Fibroblast of mammary gland (primary cell): Measurements from ENCODE around the gene ANKRD40CL.

Source experiments
- DNase-seq: peaks from one replicate; pipeline ENCODE4 v3.0.0-alpha.2; 2010; ENCODE audit warnings: low read depth
- H3K4me3 ChIP-seq: 2 replicates; pipeline ENCODE4 v1.5.1; 2011; ENCODE audit warnings: low read depth, mild to moderate bottlenecking, low read length, moderate library complexity; ENCODE audit not compliant: control insufficient read depth
- TF ChIP-seq, protein P1 (sequence below): conservative IDR thresholded peaks from 2 replicates; pipeline ENCODE4 v1.5.1; 2011; ENCODE audit warnings: low read depth, low read length, inconsistent platforms; ENCODE audit not compliant: control insufficient read depth, insufficient read depth

Gene ANKRD40CL

DNA sequence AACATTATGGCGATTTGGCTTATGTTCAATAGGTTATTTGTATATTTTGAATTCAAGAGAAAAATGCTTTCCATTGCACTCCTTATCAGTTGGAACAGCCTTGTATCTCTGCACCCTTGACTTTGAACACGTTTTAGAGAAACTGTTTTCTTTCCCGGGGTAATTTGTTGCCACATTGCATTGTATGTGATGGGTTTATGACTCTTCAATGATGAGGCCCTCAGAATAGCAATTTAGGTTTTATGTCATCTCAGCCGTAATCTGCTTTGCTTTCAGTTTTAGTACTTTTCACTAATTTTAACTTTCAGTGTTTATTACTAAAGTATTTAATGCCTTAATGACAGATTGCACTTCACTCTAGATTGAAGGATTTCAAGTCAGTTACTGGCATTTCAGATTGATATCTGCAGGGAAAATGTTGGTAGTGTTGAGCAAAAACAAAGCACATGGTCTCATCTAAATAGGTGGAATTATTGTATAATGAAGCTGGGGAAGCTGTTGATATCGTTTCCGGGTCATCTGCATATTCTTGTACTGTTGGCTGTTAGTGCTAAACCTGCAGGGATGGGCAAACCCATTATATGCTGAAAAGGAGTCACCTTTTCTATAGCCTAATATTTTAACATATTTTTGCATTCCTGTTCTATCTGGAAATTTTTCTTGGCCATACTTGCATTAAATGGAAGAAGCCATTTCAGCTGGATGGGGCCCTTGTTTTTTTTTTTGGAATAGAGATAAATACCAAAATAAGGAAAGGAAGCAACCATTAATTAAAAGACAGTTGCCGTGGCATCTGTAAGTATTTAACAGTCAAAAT, 45.9 kb downstream of the ANKRD40CL start:
- TF ChIP-seq, protein P1, sequence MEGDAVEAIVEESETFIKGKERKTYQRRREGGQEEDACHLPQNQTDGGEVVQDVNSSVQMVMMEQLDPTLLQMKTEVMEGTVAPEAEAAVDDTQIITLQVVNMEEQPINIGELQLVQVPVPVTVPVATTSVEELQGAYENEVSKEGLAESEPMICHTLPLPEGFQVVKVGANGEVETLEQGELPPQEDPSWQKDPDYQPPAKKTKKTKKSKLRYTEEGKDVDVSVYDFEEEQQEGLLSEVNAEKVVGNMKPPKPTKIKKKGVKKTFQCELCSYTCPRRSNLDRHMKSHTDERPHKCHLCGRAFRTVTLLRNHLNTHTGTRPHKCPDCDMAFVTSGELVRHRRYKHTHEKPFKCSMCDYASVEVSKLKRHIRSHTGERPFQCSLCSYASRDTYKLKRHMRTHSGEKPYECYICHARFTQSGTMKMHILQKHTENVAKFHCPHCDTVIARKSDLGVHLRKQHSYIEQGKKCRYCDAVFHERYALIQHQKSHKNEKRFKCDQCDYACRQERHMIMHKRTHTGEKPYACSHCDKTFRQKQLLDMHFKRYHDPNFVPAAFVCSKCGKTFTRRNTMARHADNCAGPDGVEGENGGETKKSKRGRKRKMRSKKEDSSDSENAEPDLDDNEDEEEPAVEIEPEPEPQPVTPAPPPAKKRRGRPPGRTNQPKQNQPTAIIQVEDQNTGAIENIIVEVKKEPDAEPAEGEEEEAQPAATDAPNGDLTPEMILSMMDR, result no peak
- peak; percentile 33 for DNase-seq
- peak overlapping the region; percentile 91 for H3K4me3 ChIP-seq

DNA sequence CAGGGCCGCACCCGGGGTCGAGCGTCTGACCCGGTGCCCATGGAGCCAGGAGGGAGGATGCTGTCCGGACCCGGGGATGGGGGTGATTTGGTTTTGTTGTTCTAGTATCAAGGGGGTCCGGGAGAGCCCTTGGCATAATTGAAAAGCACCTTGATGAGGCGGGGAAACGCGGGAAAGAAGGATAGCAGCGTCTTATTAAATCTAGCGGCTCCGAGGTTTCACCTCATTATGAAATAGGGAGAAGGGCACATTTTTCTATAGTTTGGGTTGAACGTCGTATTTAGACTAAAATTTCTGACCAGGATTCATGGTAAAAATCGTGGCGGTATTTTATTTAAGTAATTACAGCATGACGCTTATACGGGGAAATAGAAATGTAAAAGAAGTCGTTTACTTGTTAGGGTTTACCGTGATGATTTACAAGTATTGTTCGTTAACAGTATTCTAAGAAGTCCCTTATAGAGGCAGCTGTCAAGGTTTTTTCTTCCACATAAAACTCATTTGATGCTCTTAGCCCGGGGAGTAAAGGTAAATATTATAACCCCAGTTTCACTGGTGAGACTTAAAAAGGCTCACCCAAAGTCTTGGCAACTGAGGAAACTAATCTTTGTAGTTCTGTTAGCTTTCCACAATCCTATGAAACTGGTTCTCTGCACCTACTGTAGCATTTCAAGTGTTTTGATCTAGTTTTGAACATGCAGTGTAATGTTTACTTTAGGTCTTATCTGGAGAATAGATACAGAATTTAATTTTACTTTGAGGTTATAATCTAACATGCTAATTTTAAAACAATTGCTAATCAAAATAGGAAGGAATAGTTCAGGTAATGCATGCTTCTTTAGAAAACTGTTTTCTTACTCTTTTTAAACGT, 47.2 kb downstream of the ANKRD40CL start:
- TF ChIP-seq, protein P1, result no peak
- no peak for DNase-seq
- H3K4me3 ChIP-seq, result peak overlapping the region; percentile 91

DNA sequence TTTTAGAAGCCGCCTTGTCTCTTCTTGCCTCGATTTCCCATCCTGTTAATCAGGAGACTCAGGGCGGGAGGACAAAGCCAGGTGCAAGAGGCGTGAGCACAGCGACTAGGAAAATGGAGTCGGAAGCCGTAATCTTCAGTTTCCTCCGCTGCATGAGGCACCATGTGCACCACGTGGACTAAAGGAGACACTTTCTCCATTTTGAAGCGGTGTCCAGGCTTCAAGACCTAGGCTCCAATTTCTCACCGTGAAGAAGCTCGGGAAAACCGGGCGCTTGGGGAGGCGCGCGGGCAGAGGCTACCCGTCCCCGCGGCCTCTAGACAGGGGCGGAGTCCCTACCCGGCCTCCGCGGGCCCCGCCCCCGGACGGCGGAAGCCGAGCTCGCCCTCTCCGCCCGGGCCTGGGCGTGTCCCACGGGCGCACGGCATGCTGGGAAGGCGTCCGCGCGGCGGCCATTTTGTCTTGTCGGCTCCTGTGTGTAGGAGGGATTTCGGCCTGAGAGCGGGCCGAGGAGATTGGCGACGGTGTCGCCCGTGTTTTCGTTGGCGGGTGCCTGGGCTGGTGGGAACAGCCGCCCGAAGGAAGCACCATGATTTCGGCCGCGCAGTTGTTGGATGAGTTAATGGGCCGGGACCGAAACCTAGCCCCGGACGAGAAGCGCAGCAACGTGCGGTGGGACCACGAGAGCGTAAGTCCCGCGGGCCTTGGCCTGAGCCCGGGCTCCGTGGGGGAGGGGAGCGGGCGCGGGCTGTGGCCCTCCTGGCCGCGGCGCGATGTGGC, 48.0 kb downstream of the ANKRD40CL start, which contains the start of gene LUC7L3:
Gene LUC7L3 (plus strand): TSS at position 460 of the 780 bp plus-strand sequence. CDS start 130 bp downstream, at position 590.
- DNase-seq, result peak; percentile 90
- H3K4me3 ChIP-seq, result peak within 1 kb of the TSS; percentile 91
- TF ChIP-seq, protein P1, result no peak

GRCh38 chr17:50715471-50715870, 51.8 kb downstream of the ANKRD40CL start:
- no peak for DNase-seq
- TF ChIP-seq, protein P1, result no peak
- H3K4me3 ChIP-seq, result no peak overlapping the region

- DNase-seq, result no peak
- TF ChIP-seq, protein P1, result no peak
- no peak overlapping the region for H3K4me3 ChIP-seq
Observed at GRCh38 chr17:50712641-50713040, 54.7 kb downstream of the ANKRD40CL start.
